Raji (cell line): Measurements from ENCODE around the gene LRPAP1.

Source experiments
- POLR2A ChIP-seq: IDR thresholded peaks from 2 replicates; pipeline ENCODE4 v1.6.1; 2011; ENCODE audit warnings: low read depth, low read length, control low read depth; ENCODE audit not compliant: insufficient read depth

The LRPAP1 gene

DNA sequence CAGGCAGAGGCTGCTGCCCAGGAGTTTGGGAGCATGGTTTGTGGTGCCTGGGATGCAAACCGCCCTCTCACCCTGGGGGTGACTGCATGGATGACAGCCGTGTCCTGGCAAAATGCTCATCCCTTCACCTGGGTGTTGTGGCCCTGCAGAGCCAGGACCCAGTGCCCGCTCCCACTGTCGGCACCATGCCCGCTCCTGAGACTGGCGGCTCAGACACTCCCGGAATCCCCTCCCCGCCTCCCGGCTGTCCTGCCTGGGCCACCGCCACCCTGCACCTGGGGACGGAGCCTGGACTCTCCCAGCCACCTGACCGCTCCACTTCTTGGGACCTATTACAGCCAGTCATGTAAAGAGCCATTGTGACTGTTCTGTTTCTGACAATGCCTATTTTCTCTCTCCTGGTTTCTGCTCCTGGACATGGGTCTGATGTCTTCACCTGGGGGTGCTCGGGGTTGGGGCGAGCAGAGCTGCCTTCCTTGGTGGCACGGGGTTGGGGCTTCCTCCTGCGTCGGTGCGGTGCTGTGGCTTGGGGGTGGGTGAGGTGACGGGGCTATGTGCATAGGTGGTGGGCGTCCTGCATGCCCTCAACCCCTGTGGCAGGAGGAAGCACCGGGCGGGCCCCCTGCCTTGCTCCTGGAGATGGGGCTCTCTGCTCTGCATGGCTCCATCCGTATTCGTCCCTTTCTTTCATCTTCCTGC is 30.9 kb downstream of the LRPAP1 start:
- no peak for TF ChIP-seq POLR2A

DNA sequence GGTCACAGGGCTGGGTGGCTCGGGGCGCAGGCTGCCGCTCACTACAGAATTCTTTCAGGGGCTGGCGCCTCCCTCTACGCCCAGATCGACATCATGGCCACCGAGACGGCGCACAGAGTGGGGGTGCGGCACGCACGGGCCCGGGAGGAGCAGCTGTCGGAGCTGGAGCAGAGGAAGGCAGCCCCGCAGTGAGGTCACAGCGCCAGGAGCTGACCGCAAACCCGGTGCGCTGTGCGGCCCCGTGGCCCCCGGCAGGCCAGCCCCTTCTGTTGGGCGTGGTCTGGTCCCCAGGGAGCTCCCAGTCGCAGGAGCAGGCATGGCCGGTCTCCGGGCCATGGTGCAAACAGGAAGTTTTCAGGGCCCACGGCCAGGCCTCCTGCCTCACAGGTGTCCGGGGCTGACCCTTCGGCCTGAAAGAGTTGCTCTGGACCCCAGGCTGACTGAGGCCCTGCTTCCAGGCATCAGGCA is 31.6 kb downstream of the LRPAP1 start:
- no peak for TF ChIP-seq POLR2A

DNA sequence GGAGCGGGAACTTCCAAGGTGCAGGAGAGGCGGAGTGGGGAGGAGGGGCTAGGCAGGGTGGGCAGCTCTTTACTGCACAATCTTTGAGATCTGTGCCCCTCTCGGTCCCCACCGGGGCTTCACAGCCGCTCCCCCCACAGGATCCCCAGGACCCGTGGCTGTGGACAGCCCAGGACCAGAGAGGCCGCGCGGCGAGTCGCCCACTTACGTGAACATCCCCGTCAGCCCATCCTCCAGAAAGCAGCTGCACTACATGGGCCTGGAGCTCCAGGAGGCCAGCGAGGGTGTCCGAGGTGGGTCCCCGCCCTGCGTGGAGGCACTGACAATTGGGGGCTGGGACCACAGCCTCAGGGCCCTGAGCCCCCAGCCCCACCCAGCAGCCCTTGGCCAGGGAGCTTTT is 32.1 kb downstream of the LRPAP1 start:
- no peak for TF ChIP-seq POLR2A

DNA sequence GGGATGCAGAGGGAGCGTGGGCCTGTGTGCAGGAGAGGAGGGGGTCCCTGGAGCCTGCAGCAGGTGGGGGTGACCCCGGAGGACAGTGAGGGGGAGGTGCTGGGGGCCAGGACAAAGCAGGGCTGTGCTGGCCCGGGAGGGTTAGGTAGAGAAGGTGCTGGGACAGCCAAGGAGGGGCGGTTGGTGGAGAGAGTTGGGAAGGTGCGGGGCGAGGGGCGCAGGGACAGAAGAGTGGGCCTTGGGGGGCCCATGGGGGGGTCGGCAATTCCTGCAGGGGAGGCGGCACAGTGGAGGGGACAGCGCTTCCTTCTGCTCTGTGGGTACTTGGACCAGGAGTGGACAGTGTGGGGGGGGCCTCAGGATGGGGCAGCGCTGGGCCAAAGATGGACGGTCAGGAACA is 32.5 kb downstream of the LRPAP1 start:
- TF ChIP-seq POLR2A = no peak

DNA sequence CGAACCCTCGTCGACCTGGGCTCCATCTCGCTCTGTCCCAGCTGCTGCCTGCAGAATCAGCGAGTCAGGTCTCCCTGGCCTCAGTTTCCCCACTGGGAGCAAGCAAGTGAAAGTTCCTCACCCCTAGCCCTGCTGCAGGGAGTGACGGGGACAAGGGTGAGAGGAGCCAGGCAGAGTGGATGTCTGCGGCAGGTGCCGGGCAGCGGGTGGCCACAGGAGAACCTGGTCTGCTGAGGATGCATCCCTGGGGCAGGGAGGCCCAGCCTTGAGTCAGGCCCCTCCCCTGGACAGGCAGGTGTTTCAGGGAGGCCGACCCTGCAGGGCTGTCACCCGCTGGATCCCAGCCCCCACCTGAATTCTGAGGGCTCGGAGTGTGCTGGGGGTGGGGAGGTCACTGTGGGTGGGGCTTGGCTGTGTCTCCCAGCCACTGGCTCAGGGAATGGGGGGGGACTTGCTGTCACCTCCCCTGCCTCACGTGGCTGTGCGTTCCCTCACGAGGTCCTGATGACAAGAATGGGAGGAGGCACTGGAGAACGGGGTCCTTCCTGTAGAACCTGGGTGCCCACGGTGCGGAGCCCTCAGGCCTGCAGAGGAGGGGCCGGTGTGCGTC is 33.2 kb downstream of the LRPAP1 start:
- TF ChIP-seq POLR2A = no peak

DNA sequence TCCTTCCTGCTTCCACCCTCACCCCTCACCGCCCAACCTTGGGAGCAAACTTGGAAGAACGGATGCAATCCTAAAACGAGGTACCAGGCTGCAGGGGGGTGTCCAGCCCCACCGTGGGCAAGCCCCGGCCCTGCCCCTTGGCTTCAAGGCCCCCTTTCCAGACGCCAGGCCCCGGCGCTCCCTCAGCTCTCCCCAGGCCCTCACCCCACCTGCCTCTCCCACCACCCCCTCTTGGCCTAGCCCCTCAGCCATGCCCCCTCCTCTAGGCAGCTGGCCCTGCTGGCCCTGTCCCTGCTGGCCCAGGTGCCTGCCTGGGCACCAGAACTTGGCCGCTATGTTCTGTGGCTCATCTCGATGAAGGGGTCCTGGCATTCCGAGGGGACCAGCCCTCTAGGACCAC is 33.8 kb downstream of the LRPAP1 start:
- TF ChIP-seq POLR2A = no peak

DNA sequence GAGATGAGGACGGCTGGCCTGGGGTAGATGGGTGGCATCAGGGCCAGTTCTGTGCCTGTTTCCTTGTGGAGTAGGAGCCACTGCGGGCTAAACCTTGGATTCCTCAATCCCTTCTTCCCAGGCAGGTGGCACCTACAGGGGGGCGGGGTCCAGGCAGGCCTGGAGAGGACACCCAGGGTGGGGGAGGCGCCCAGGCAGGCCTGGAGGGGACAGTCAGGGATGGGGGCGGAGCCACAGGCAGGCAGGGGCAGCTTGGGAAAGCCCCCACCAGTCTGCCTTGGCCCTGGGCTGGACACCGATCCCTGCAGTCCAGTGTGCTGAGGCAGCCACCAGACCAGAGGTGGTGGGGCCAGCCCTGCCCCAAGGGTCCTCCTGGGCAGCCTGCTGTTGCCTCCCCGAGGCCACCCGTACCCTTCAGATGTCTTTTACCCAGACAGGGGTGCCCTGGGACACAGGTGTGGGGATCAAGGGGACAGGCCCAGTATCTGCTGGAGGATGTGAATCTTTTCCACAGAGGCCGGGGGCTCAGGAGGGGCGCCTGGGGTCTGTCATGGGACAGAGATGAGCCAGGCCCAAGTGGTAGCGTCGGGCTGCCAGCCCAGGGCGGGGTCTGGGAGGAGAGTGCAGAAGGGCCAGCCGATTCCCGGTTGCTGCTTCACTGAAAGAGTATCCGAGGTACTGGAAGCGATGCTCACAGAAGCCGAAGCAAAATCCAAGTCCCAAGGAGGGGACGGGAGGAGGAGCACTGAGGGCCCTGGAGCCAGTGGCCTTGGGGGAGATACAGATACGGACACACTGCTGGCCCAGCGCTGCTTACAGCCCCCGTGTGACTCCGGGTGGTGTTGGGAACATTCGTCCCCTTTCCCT is 34.5 kb downstream of the LRPAP1 start:
- no peak for TF ChIP-seq POLR2A

DNA sequence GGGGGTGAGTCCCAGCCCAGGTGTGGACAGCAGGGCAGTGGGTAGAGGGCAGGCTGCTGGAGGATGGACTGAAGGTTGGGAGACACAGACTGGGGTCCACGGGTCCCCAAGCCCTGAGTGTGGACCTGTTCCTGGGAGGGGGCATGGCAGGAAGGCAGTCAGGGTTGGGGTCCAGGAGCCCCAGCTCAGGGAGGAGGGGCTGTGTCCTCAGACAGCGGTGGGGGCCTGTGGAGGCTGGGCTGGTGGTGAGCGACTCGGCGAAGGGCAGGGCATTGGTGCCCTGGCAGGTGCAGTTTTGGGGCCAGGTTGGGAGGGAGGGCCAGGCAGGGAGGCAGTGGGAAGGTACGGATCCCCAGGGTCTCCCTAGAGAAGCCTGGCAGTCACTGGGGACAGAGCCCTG is 35.1 kb downstream of the LRPAP1 start:
- TF ChIP-seq POLR2A = no peak

DNA sequence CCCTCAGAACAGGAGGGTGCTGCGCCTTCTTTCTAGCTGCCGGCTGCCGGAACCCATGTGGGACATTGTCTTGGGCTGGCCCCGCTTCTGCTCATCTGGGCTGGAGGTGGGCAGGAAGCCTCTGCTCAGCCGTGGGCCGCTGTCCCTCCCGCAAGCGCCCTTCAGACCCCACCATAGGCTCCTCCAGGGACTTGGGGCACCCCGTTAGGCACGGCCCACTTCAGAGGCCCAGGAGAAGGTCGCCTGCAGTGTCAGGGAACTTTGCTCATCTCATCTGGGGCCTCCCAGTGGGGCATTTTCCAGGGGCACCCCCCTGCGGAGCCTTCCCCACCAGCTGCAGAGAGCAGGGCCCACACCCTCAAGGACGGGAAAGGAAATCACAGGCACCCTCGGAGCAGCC is 36.2 kb downstream of the LRPAP1 start:
- no peak for TF ChIP-seq POLR2A

DNA sequence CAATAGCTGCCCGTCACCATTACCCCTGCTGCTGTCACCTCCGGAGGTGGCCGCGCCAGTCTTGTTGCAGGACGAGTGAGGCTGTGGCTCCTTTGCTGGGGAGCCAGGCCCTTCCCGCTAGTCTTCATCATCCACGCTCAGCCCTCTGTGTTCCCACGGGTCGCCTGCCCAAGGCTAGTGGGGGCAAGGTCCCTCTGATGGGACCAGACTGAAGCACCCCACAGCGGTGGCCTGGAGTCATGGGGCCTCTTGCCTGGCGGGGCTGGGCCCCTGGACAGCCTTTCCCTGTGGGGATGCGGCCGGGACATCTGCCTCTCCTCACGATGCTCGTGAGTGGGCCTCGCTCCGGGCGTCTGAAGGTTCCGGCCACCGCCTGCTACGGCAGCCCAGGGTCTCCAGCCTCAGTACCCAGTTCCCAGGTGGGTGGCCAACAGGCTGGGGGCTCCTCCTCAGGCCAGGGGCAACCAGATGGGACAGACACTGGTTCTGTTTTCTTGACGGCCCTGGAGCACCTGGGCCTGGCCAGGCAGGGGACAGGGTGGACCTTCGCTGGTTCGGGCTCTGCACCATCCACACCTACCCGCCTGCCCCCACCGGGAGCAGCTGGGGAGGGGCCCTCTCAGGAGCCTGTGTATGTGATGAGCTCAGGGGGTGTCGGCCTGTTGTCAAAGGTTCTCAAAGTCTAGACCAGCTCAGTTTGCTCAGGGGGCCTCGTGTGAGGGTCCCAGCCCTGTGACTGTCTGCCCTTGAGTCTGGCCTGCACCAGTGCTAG is 36.8 kb downstream of the LRPAP1 start:
- TF ChIP-seq POLR2A = no peak

DNA sequence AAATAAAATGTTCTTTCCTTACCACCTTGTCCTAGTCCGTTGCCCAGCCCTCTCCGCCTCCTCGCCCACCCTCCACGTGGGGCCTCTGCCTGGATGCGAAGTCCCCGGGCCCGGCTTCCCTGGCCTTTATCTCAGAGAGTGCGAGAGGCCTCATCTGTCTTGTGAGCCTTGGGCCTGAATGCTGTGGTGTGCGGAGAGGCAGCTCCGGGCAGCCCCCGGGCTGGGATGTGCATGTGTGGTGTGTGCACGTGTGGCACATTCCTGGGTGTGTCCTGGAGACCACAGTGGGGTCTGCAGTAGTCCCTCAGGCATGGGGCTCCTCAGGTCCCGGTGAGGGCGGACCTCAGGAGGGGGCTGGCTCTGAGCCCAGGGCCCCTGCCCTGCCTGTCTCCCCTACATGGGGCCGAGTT is 37.8 kb downstream of the LRPAP1 start:
- TF ChIP-seq POLR2A = no peak

DNA sequence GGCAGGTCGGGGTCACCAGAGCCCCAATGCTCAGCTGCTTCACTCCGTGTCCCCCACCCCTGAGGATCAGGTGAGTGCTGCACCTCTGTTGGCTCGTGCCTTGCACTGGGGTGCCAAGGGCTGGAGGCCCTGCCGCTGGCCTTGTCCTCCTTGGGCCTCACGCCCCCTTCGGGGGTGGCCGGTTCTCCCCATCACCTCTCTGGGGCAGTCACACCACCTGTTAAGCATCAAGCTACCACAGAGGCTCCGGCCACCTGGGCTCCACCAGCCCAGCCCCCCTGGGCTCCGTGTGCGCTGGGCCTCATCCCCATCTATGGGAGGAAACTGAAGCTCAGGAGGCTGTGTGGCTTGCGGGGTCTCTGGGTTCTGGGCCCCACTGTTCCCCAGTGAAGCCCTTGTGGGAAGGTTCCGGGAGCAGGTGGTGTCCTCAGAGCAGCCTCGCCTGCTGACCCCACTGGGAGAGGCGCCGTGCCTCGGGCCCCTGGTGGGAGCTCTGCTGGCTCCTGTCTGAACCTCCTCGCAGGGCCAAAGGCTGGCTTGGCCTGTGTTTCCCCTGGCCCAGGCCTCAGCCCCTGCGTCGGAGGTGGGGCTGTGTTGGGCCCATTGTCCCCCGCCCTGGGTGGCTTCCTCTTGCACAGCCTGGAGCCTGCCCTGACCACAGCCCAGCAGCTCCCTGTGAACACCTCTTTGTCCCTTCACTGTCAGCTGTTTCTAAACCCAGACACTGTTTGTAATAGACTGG is 38.3 kb downstream of the LRPAP1 start:
- no peak for TF ChIP-seq POLR2A

DNA sequence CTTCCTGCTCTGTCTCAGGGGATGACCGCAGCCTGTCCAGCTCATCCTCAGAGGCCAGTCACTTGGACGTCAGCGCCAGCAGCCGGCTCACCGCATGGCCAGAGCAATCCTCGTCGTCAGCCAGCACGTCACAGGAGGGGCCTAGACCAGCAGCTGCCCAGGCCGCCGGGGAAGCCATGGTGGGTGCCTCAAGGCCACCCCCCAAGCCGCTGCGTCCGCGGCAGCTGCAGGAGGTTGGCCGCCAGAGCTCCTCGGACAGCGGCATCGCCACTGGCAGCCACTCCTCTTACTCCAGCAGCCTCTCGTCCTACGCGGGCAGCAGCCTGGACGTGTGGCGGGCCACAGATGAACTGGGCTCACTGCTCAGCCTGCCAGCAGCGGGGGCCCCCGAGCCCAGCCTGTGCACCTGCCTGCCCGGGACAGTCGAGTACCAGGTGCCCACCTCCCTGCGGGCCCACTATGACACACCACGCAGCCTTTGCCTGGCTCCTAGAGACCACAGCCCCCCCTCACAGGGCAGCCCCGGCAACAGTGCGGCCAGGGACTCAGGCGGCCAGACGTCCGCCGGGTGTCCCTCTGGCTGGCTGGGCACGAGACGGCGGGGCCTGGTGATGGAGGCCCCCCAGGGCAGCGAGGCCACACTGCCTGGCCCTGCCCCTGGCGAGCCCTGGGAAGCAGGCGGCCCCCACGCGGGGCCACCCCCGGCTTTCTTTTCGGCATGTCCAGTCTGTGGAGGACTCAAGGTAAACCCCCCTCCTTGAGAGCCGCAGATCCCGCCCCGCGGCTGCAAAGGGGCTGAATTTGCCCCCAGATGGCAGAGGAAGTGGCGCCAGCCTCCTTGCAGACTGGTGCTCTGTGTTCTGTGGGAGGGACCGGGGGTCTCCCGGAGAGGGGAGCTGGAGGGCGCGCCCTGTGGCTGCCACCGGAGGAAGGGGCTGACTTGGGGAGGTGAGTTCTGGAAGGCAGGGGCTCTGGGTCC is 39.2 kb downstream of the LRPAP1 start:
- no peak for TF ChIP-seq POLR2A
